Peyer's patch (tissue), 4 donors: ENCODE measurements around the gene NOTO. TPM values are rescaled to one million over a fixed set of nuclear protein-coding genes. Genes with fewer than 3 reads are reported as not detected.
"Not testable (repeated sequence)": the region's sequence is repeated elsewhere in the genome, so short reads cannot be mapped to it uniquely, and the experiment has no call there.

Experiments
- DNase-seq, 3 donors: peaks; one replicate each; pipeline ENCODE4 v3.0.0-alpha.2; 2017 to 2019
- H3K27ac ChIP-seq, 4 donors: fragments of 200-600 bp; sonication (generic); one replicate each; pipeline ENCODE4 v1.5.1; 2016 to 2019
- H3K27me3 ChIP-seq, 2 donors: fragments of 200-600 bp; sonication (generic); one replicate each; pipeline ENCODE4 v1.5.1; 2019
- H3K36me3 ChIP-seq, 3 donors: fragments of 200-600 bp; sonication (generic); one replicate each; pipeline ENCODE4 v1.5.1; 2016 to 2019
- H3K4me1 ChIP-seq, 4 donors: fragments of 200-600 bp; sonication (generic); one replicate each; pipeline ENCODE4 v1.5.1; 2016 to 2019
- H3K4me3 ChIP-seq, 4 donors: fragments of 200-600 bp; sonication (generic); 1 replicate in 3 of 4; 2 replicates in 1 of 4; pipeline ENCODE4 v1.5.1; 2016 to 2019; ENCODE audit warnings: mild to moderate bottlenecking in 1 of 4
- H3K9me3 ChIP-seq, 4 donors: fragments of 200-600 bp; sonication (generic); one replicate each; pipeline ENCODE4 v1.5.1; 2016 to 2019; ENCODE audit warnings: mild to moderate bottlenecking in 1 of 4
- CTCF ChIP-seq, 6 experiments: fragments of 450-650 bp in 4 of 6; fragments of 200-600 bp in 2 of 6; sonication (generic) in 1 of 6; IDR thresholded peaks; one replicate each; pipeline ENCODE4 v1.5.1; 2017 to 2019; ENCODE audit warnings: antibody characterized with exemption in 6 of 6, mild to moderate bottlenecking in 3 of 6, moderate library complexity in 1 of 6
- POLR2A ChIP-seq, 2 donors: fragments of 450-650 bp; IDR thresholded peaks; one replicate each; pipeline ENCODE4 v1.5.1; 2017; ENCODE audit warnings: antibody characterized with exemption in 2 of 2, mild to moderate bottlenecking in 2 of 2, moderate library complexity in 2 of 2
- total RNA-seq, 4 donors: library from RNA; depleted of rRNA; stranded (reverse); fragments of >200 nt; gene quantifications; one replicate each; pipeline ENCODE4 v1.1.0, GENCODE V29; 2016

Gene NOTO
- not detected for total RNA-seq

- TF ChIP-seq CTCF (IDR thresholded peaks at IDR 0.05), result no peak
- TF ChIP-seq POLR2A (IDR thresholded peaks at IDR 0.05), result no peak
- Histone ChIP-seq H3K4me1 (peaks cover 0 to 14% (median 10%) of the 10 kb centered on the region in 4 donors), H3K27ac (no peak within 1 kb of the TSS), H3K36me3 (no peaks in the 10 kb centered on the region), H3K9me3 (no peaks in the 10 kb centered on the region), H3K4me3 (peak within 1 kb of the TSS in 3 of 4 donors; percentile 14 to 35 (median 32)), H3K27me3 (peaks cover 0 to 16% of the 10 kb centered on the region in 2 donors)
- DNase-seq, result no peak
These were observed at the start of gene NOTO for GRCh38 chr2:73202156-73203054. TSS of gene NOTO (plus strand) at chr2:73202574. CDS start at chr2:73202667, 93 bp downstream.

GRCh38 chr2:73156539-73157124 lies 45.7 kb upstream of the NOTO start:
- H3K27ac ChIP-seq, result no peak overlapping the region
- H3K36me3 ChIP-seq, result no peaks in the 10 kb centered on the region
- no peaks in the 10 kb centered on the region for H3K9me3 ChIP-seq
- DNase-seq, result peak in 2 of 3 donors; percentile 61 to 64
- no peaks in the 10 kb centered on the region for H3K27me3 ChIP-seq
- H3K4me1 ChIP-seq, result no peaks in the 10 kb centered on the region
- TF ChIP-seq CTCF (IDR thresholded peaks at IDR 0.05) (peak in 4 of 6 experiments; percentile 40 to 57 (median 48)), POLR2A (IDR thresholded peaks at IDR 0.05) (no peak)
- H3K4me3 ChIP-seq, result no peak overlapping the region

GRCh38 chr2:73162856-73163391 lies 39.5 kb upstream of the NOTO start:
- Histone ChIP-seq H3K27ac (no peak overlapping the region), H3K36me3 (no peaks in the 10 kb centered on the region), H3K4me3 (no peak overlapping the region), H3K27me3 (no peaks in the 10 kb centered on the region), H3K9me3 (no peaks in the 10 kb centered on the region), H3K4me1 (no peaks in the 10 kb centered on the region)
- no peak for DNase-seq
- TF ChIP-seq CTCF (IDR thresholded peaks at IDR 0.05), result no peak
- TF ChIP-seq POLR2A (IDR thresholded peaks at IDR 0.05), result no peak

- DNase-seq, result peak; percentile 41 to 86 (median 76)
- TF ChIP-seq POLR2A (IDR thresholded peaks at IDR 0.05) (no peak), CTCF (IDR thresholded peaks at IDR 0.05) (peak; percentile 28 to 87 (median 78))
- Histone ChIP-seq H3K27me3 (no peaks in the 10 kb centered on the region), H3K4me3 (no peak overlapping the region), H3K9me3 (no peaks in the 10 kb centered on the region), H3K4me1 (no peaks in the 10 kb centered on the region), H3K27ac (no peak overlapping the region), H3K36me3 (no peaks in the 10 kb centered on the region)
These were observed 38.6 kb upstream of the NOTO start for GRCh38 chr2:73163483-73164367.

- not testable (repeated sequence) for H3K4me3 ChIP-seq, H3K27me3 ChIP-seq, H3K9me3 ChIP-seq, H3K36me3 ChIP-seq, DNase-seq, H3K4me1 ChIP-seq, H3K27ac ChIP-seq
These were observed 36.4 kb upstream of the NOTO start for GRCh38 chr2:73165978-73166377.

GRCh38 chr2:73166813-73167212 lies 35.6 kb upstream of the NOTO start:
- not testable (repeated sequence) for H3K36me3 ChIP-seq, H3K27me3 ChIP-seq, H3K4me3 ChIP-seq, DNase-seq, H3K9me3 ChIP-seq, H3K27ac ChIP-seq, H3K4me1 ChIP-seq

- not testable (repeated sequence) for H3K9me3 ChIP-seq, H3K4me1 ChIP-seq, H3K4me3 ChIP-seq, H3K27ac ChIP-seq, H3K36me3 ChIP-seq, H3K27me3 ChIP-seq, DNase-seq
These were observed 34.0 kb upstream of the NOTO start for GRCh38 chr2:73168348-73168747.

- not testable (repeated sequence) for H3K27ac ChIP-seq, H3K36me3 ChIP-seq, H3K9me3 ChIP-seq, H3K4me1 ChIP-seq, H3K4me3 ChIP-seq, DNase-seq, H3K27me3 ChIP-seq
These were observed 32.0 kb upstream of the NOTO start for GRCh38 chr2:73170341-73170740.
